Endothelial cell of umbilical vein (primary cell): ENCODE measurements around the gene MYL3. TPM values are rescaled to one million over a fixed set of nuclear protein-coding genes. Genes with fewer than 3 reads are reported as not detected.

Source experiments
- BruUV-seq: library from RNA; stranded (reverse); fragments of 400-500 nt; replicated peaks from 2 replicates; lab custom pipeline; 2021; lab: Mats Ljungman, UMichigan
- CTCF ChIA-PET: fragments of 300-600, 350-600 bp; sonication (Branson Sonifier 250); formaldehyde crosslinking; loops from one replicate; lab custom pipeline; 2021; ENCODE audit warnings: antibody characterized with exemption, inconsistent platforms; lab: Charles Lee
- POLR2A ChIA-PET: fragments of 300-600, 350-600 bp; sonication (Branson Sonifier 250); formaldehyde crosslinking; loops from one replicate; lab custom pipeline; 2021; ENCODE audit warnings: antibody characterized with exemption, inconsistent platforms; lab: Charles Lee
- DNase-seq: peaks from one replicate; pipeline ENCODE4 v3.0.0-alpha.2; 2011; ENCODE audit warnings: low read depth, low spot score
- FAIRE-seq: peaks from 2 replicates; lab custom pipeline; 2011; peaks lifted over from hg19 to GRCh38; lab: Jason Lieb, UNC
- H2AFZ ChIP-seq: 2 replicates; pipeline ENCODE4 v1.6.0; 2012; ENCODE audit warnings: low read depth, low read length, control low read depth, inconsistent platforms
- H3K27ac ChIP-seq: 2 replicates; pipeline ENCODE4 v1.5.1; 2011; ENCODE audit warnings: low read depth, mild to moderate bottlenecking, control low read depth, low read length, moderate library complexity; ENCODE audit not compliant: insufficient read depth
- H3K27me3 ChIP-seq, 2 experiments: 2 replicates each; pipeline versions ENCODE4 v1.6.0 to v1.6.1; 2011; ENCODE audit warnings: low read length in 2 of 2, mixed read lengths in 1 of 2; ENCODE audit not compliant: control insufficient read depth in 2 of 2, insufficient read depth in 2 of 2
- H3K36me3 ChIP-seq, 2 experiments: 2 replicates in 1 of 2; 3 replicates in 1 of 2; pipeline ENCODE4 v1.5.1; 2011; ENCODE audit warnings: low read length in 2 of 2, mild to moderate bottlenecking in 1 of 2, moderate library complexity in 1 of 2; ENCODE audit not compliant: control insufficient read depth in 2 of 2, insufficient read depth in 2 of 2; ENCODE audit errors: extremely low read depth in 1 of 2
- H3K4me1 ChIP-seq: 3 replicates; pipeline ENCODE4 v1.5.1; 2011; ENCODE audit warnings: mild to moderate bottlenecking, low read length; ENCODE audit not compliant: control insufficient read depth, insufficient read depth; ENCODE audit errors: extremely low read depth
- H3K4me2 ChIP-seq: 2 replicates; pipeline ENCODE4 v1.6.1; 2011; ENCODE audit warnings: low read length, control low read depth, mixed read lengths; ENCODE audit not compliant: insufficient read depth
- H3K4me3 ChIP-seq, 3 experiments: fragments of 200-600 bp in 1 of 3; sonication (generic), shearing (Covaris generic) in 1 of 3; replicated peaks in 1 of 3; 2 replicates each; pipeline ENCODE4 v1.5.1; 2011 to 2016; ENCODE audit warnings: control low read depth in 3 of 3, low read length in 3 of 3, mild to moderate bottlenecking in 2 of 3, inconsistent platforms in 1 of 3, low read depth in 1 of 3, moderate library complexity in 1 of 3; ENCODE audit not compliant: insufficient read depth in 1 of 3
- H3K79me2 ChIP-seq: 2 replicates; pipeline ENCODE4 v1.6.0; 2012; ENCODE audit warnings: low read length, inconsistent platforms; ENCODE audit not compliant: control insufficient read depth, insufficient read depth
- H3K9ac ChIP-seq: replicated peaks from 2 replicates; pipeline ENCODE3; 2011; ENCODE audit warnings: low read length, control low read depth; ENCODE audit not compliant: insufficient read depth; ENCODE audit errors: extremely low read depth
- H3K9me1 ChIP-seq: replicated peaks from 3 replicates; pipeline ENCODE4 v1.6.0; 2011; ENCODE audit warnings: mild to moderate bottlenecking, low read length; ENCODE audit not compliant: control insufficient read depth, insufficient read depth; ENCODE audit errors: extremely low read depth
- H3K9me3 ChIP-seq: replicated peaks from 2 replicates; pipeline ENCODE4 v1.5.1; 2012; ENCODE audit warnings: low read length, inconsistent platforms; ENCODE audit not compliant: control insufficient read depth, insufficient read depth
- H4K20me1 ChIP-seq: replicated peaks from 2 replicates; pipeline ENCODE3; 2011; ENCODE audit warnings: mild to moderate bottlenecking, low read length; ENCODE audit not compliant: control insufficient read depth, insufficient read depth; ENCODE audit errors: extremely low read depth
- CTCF ChIP-seq, 2 donors: IDR thresholded peaks; 1 replicate in 1 of 2; 2 replicates in 1 of 2; pipeline ENCODE4 v1.5.1; 2011; ENCODE audit warnings: low read length in 2 of 2, mild to moderate bottlenecking in 2 of 2, moderate library complexity in 2 of 2, control low read depth in 1 of 2, inconsistent platforms in 1 of 2, low read depth in 1 of 2; ENCODE audit not compliant: insufficient read depth in 1 of 2; ENCODE audit errors: extremely low read depth in 1 of 2
- EZH2 ChIP-seq: IDR thresholded peaks from 2 replicates; pipeline ENCODE4 v1.6.1; 2012; ENCODE audit warnings: borderline replicate concordance, low read depth, mild to moderate bottlenecking, moderate library complexity, low read length, inconsistent platforms; ENCODE audit not compliant: severe bottlenecking
- FOS ChIP-seq: IDR thresholded peaks from 2 replicates; pipeline ENCODE4 v1.6.1; 2011; ENCODE audit warnings: mild to moderate bottlenecking, low read length, moderate library complexity, borderline replicate concordance; ENCODE audit not compliant: insufficient read depth
- GATA2 ChIP-seq: IDR thresholded peaks from 2 replicates; pipeline ENCODE4 v1.7.0; 2011; ENCODE audit warnings: low read depth, mild to moderate bottlenecking, moderate library complexity, mixed read lengths, low read length; ENCODE audit not compliant: insufficient read length, insufficient read depth
- JUN ChIP-seq: IDR thresholded peaks from 2 replicates; pipeline ENCODE4 v1.6.1; 2011; ENCODE audit warnings: borderline replicate concordance, low read depth; ENCODE audit not compliant: insufficient read length, insufficient read depth
- MYC ChIP-seq: IDR thresholded peaks from one replicate; pipeline ENCODE4 v1.6.1; 2011; ENCODE audit warnings: mild to moderate bottlenecking, low read depth, low read length
- POLR2A ChIP-seq: IDR thresholded peaks from 2 replicates; pipeline ENCODE4 v1.6.1; 2012; ENCODE audit warnings: low read depth, mild to moderate bottlenecking, control low read depth, low read length
- POLR2AphosphoS5 ChIP-seq: IDR thresholded peaks from 2 replicates; pipeline ENCODE4 v1.6.1; 2012; ENCODE audit warnings: low read depth, mild to moderate bottlenecking, control low read depth, low read length, moderate library complexity; ENCODE audit not compliant: insufficient read depth
- dilution Hi-C: fragments of 300-500 bp; cut with MboI; formaldehyde crosslinking; loops from one replicate; pipeline ENCODE4 v1.15.0; 2019; ENCODE audit warnings: low sequenced_read_pairs; ENCODE audit not compliant: extremely low pct_ligation_motif_present
- intact Hi-C: fragments of 100-400 bp; cut with micrococcal nuclease; formaldehyde crosslinking; loops from one replicate; pipeline ENCODE4 v1.10.0; 2022
- polyA plus RNA-seq, 4 experiments: library from polyadenylated mRNA; depleted of rRNA in 3 of 4; stranded (reverse) in 3 of 4; unstranded in 1 of 4; fragments of >200 nt; gene quantifications; 2 replicates each; pipeline versions ENCODE4 v1.2.1 to v1.2.3, GENCODE V29; 2011 to 2012; ENCODE audit warnings: missing spikeins in 1 of 4
- total RNA-seq: library from RNA; stranded (reverse); gene quantifications from 2 replicates; pipeline ENCODE4 v1.2.3, GENCODE V29; 2021
- TF ChIP-seq, protein P1 (sequence below): IDR thresholded peaks from 2 replicates; pipeline ENCODE4 v1.6.1; 2011; ENCODE audit not compliant: insufficient read depth, insufficient read length

The MYL3 gene
- total and polyA plus RNA-seq, 2 donors (not counting 3 experiments of a cell fraction or from before 2014, with no cell fraction given): not detected

DNA sequence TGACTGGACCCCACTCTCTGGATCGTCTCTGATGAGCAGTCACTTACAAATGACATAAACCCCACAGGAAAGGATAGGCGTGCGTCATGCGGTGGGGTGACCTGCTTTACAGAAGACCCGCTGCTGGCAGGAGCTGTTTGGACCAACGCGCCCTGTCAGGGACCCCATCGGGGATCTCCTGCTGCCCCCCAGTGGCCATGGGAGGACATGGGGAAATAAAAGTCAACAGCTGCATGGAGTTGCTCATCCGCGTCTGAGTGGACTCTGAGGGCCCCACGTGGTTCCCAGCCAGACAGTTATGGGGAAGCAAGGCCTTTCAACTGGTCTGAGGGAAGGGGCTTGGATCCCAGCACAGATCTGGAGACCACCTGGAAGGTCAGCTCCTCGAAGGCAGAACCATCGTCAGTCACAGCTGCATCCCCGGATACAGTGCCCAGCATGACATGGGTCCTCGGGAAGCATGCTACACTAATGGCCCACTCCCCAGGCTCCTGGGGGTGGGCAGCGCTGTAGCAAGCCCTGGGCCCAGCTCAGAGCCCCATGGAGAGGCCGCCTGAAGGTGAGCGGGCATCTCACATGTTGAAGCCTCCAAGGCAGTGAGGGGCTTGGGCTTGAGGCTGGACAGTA is 46.4 kb upstream of the MYL3 start:
- H3K9me1 ChIP-seq: no peaks in the 10 kb centered on the region
- no peaks in the 10 kb centered on the region for H3K27me3 ChIP-seq
- no TSS peak for BruUV-seq
- TF ChIP-seq POLR2A: no peak
- no peak for TF ChIP-seq EZH2
- TF ChIP-seq FOS: no peak
- TF ChIP-seq MYC: no peak
- no peak for TF ChIP-seq GATA2
- peak; percentile 41 for TF ChIP-seq POLR2AphosphoS5
- TF ChIP-seq JUN: no peak
- TF ChIP-seq, protein P1, sequence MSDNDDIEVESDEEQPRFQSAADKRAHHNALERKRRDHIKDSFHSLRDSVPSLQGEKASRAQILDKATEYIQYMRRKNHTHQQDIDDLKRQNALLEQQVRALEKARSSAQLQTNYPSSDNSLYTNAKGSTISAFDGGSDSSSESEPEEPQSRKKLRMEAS: peak; percentile 76
- TF ChIP-seq CTCF (IDR thresholded peaks at IDR 0.05; ENCODE audit: extremely low read depth in 1 of 2, insufficient read depth in 1 of 2, low read depth in 1 of 2, low read length in 2 of 2): peak; percentile 87 to 88
- H3K4me2 ChIP-seq: no peak overlapping the region
- peak overlapping the region; percentile 12 for H2AFZ ChIP-seq
- dilution Hi-C loops: no loop called here
- FAIRE-seq: peak; percentile 96
- peaks cover 10% of the 10 kb centered on the region for H3K4me1 ChIP-seq
- H3K9me3 ChIP-seq: no peaks in the 10 kb centered on the region
- no peaks in the 10 kb centered on the region for H3K36me3 ChIP-seq
- H3K9ac ChIP-seq: no peak overlapping the region
- ChIA-PET POLR2A (interaction anchor here (0.6 kb wide), 1 partner anchor 67 kb away, joined by 4 read pairs; no protein-coding TSS in a partner anchor), CTCF (interaction anchor here (0.6 to 2.5 kb wide), 44 partner anchors 9 to 462 kb away, joined by 3 to 55 read pairs (median 6); partner anchors contain the start of genes ALS2CL, CCDC12, PRSS50 and TMIE)
- H4K20me1 ChIP-seq: no peaks in the 10 kb centered on the region
- DNase-seq: peak; percentile 81
- intact Hi-C loops: loop anchor here (1.0 kb wide), 3 partner anchors 43 to 204 kb away; no protein-coding TSS in a partner anchor
- no peak overlapping the region for H3K4me3 ChIP-seq
- no peak overlapping the region for H3K27ac ChIP-seq
- H3K79me2 ChIP-seq: no peaks in the 10 kb centered on the region
